Measurements from ENCODE around the gene POLN. TPM values are rescaled to one million over a fixed set of nuclear protein-coding genes. Genes with fewer than 3 reads are reported as not detected.

The POLN gene
- polyA plus RNA-seq, 1 donor (not counting 4 experiments of a cell fraction or from before 2014, with no cell fraction given) = 1.3 TPM

GRCh38 chr4:2287594-2287915 is 45.6 kb upstream of the POLN start:
- Histone ChIP-seq H3K4me2 (ENCODE audit: control insufficient read depth, extremely low read depth, insufficient read depth, low read depth, low read length) (no peak overlapping the region), H3K9me1 (ENCODE audit: control insufficient read depth, extremely low read depth, insufficient read depth, low read length) (no peaks in the 10 kb centered on the region), H3K79me2 (ENCODE audit: control insufficient read depth, insufficient read depth, low read length) (no peaks in the 10 kb centered on the region), H2AFZ (ENCODE audit: control insufficient read depth, low read length) (no peak overlapping the region), H3K9ac (ENCODE audit: control insufficient read depth, extremely low read depth, insufficient read depth, low read length) (no peak overlapping the region), H4K20me1 (ENCODE audit: control insufficient read depth, extremely low read depth, insufficient read depth, low read length) (no peaks in the 10 kb centered on the region), H3K36me3 (ENCODE audit: control insufficient read depth in 2 of 2, extremely low read depth in 1 of 2, insufficient read depth in 2 of 2, low read length in 2 of 2) (no peaks in the 10 kb centered on the region), H3K4me1 (ENCODE audit: control insufficient read depth, extremely low read depth, insufficient read depth, low read length) (peaks cover 7% of the 10 kb centered on the region), H3K27ac (ENCODE audit: control insufficient read depth, insufficient read depth, low read length) (no peak overlapping the region), H3K4me3 (ENCODE audit: control insufficient read depth in 2 of 3, extremely low read depth in 1 of 3, insufficient read depth in 2 of 3, low read depth in 1 of 3, low read length in 3 of 3) (no peak overlapping the region), H3K27me3 (ENCODE audit: control insufficient read depth, extremely low read depth, insufficient read depth, low read length) (peaks cover 9% of the 10 kb centered on the region), H3K9me3 (ENCODE audit: control insufficient read depth, low read depth, low read length) (no peaks in the 10 kb centered on the region)
- DNase-seq (ENCODE audit: low read depth, low spot score) = no peak
- TF ChIP-seq, protein P1, sequence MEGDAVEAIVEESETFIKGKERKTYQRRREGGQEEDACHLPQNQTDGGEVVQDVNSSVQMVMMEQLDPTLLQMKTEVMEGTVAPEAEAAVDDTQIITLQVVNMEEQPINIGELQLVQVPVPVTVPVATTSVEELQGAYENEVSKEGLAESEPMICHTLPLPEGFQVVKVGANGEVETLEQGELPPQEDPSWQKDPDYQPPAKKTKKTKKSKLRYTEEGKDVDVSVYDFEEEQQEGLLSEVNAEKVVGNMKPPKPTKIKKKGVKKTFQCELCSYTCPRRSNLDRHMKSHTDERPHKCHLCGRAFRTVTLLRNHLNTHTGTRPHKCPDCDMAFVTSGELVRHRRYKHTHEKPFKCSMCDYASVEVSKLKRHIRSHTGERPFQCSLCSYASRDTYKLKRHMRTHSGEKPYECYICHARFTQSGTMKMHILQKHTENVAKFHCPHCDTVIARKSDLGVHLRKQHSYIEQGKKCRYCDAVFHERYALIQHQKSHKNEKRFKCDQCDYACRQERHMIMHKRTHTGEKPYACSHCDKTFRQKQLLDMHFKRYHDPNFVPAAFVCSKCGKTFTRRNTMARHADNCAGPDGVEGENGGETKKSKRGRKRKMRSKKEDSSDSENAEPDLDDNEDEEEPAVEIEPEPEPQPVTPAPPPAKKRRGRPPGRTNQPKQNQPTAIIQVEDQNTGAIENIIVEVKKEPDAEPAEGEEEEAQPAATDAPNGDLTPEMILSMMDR (optimal IDR thresholded peaks at IDR 0.05 in 1 of 3, IDR thresholded peaks at IDR 0.05 in 1 of 3, conservative IDR thresholded peaks at IDR 0.05 in 1 of 3; ENCODE audit: extremely low read depth in 1 of 3, insufficient read depth in 2 of 3, low read length in 3 of 3) = no peak
- no peak for TF ChIP-seq EZH2 (IDR thresholded peaks at IDR 0.05; ENCODE audit: low read length)
- dilution Hi-C loops (cut with MboI; ENCODE audit: extremely low pct_ligation_motif_present, low sequenced_read_pairs) = no loop called here
- no peak for FAIRE-seq

GRCh38 chr4:2286904-2287593 is 45.1 kb upstream of the POLN start:
- H3K9me1 ChIP-seq (ENCODE audit: control insufficient read depth, extremely low read depth, insufficient read depth, low read length) = no peaks in the 10 kb centered on the region
- no peak overlapping the region for H3K27ac ChIP-seq (ENCODE audit: control insufficient read depth, insufficient read depth, low read length)
- H3K4me1 ChIP-seq (ENCODE audit: control insufficient read depth, extremely low read depth, insufficient read depth, low read length) = peaks cover 7% of the 10 kb centered on the region
- no peaks in the 10 kb centered on the region for H3K36me3 ChIP-seq (ENCODE audit: control insufficient read depth in 2 of 2, extremely low read depth in 1 of 2, insufficient read depth in 2 of 2, low read length in 2 of 2)
- H2AFZ ChIP-seq (ENCODE audit: control insufficient read depth, low read length) = no peak overlapping the region
- FAIRE-seq (no peak), DNase-seq (ENCODE audit: low read depth, low spot score) (no peak)
- no peaks in the 10 kb centered on the region for H3K9me3 ChIP-seq (ENCODE audit: control insufficient read depth, low read depth, low read length)
- H4K20me1 ChIP-seq (ENCODE audit: control insufficient read depth, extremely low read depth, insufficient read depth, low read length) = no peaks in the 10 kb centered on the region
- dilution Hi-C loops (cut with MboI; ENCODE audit: extremely low pct_ligation_motif_present, low sequenced_read_pairs) = no loop called here
- no peak overlapping the region for H3K4me2 ChIP-seq (ENCODE audit: control insufficient read depth, extremely low read depth, insufficient read depth, low read depth, low read length)
- no peak overlapping the region for H3K9ac ChIP-seq (ENCODE audit: control insufficient read depth, extremely low read depth, insufficient read depth, low read length)
- H3K27me3 ChIP-seq (ENCODE audit: control insufficient read depth, extremely low read depth, insufficient read depth, low read length) = peaks cover 6% of the 10 kb centered on the region
- H3K4me3 ChIP-seq (ENCODE audit: control insufficient read depth in 2 of 3, extremely low read depth in 1 of 3, insufficient read depth in 2 of 3, low read depth in 1 of 3, low read length in 3 of 3) = no peak overlapping the region
- TF ChIP-seq, protein P1 (optimal IDR thresholded peaks at IDR 0.05 in 1 of 3, IDR thresholded peaks at IDR 0.05 in 1 of 3, conservative IDR thresholded peaks at IDR 0.05 in 1 of 3; ENCODE audit: extremely low read depth in 1 of 3, insufficient read depth in 2 of 3, low read length in 3 of 3) = no peak
- no peak for TF ChIP-seq EZH2 (IDR thresholded peaks at IDR 0.05; ENCODE audit: low read length)
- H3K79me2 ChIP-seq (ENCODE audit: control insufficient read depth, insufficient read depth, low read length) = no peaks in the 10 kb centered on the region

Data from keratinocyte (primary cell).